SHP77 (cell line): Measurements from ENCODE around the gene CCDC82.

Source experiments
- DNase-seq, 2 experiments: peaks; one replicate each; lab custom pipeline; 2025; lab: John Stamatoyannopoulos, UW

CCDC82 gene

DNA sequence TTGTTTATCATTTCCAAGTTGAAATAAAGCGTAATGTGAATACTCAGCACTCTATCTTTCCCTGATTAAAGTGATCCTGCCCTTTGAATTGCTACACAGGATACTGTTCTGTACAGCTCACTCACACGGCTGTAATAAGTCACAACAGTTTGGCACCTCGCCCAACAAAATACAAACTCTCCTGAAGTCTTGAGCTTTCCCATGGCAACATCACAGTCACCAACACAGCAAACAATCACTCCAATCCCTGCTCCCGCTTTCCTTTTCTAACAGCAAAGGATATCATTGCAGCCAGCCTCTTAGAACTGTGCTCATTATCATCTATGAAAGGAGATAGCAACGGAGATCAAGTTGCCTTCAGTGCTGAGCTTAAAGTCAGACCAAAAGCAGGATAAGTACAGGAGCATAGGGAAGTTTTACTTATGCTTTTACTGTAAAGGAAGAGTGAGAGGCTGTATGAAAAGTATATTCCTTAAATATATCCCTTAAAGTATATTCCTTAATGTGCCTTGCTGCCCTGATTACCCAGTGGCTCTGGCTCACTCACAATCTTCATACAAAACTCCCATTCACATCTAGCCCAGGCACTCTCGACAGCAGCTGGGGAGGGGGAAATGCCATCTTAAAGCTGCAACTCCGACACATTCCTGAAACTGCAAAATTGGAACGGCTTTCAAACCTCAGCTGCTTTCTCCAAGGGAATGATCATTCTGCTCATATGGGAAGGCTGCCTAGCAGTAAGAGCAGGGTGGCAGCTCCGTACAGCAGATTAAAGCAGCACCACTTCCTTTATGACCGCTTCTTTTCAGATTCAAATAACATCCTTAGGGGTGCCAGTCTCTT, 82.6 kb downstream of the CCDC82 start:
- DNase-seq = peak; percentile 50 to 64

GRCh38 chr11:96306600-96306932, 83.1 kb downstream of the CCDC82 start:
- no peak for DNase-seq

- no peak for DNase-seq
Measured at GRCh38 chr11:96306071-96306470, 83.6 kb downstream of the CCDC82 start.

DNA sequence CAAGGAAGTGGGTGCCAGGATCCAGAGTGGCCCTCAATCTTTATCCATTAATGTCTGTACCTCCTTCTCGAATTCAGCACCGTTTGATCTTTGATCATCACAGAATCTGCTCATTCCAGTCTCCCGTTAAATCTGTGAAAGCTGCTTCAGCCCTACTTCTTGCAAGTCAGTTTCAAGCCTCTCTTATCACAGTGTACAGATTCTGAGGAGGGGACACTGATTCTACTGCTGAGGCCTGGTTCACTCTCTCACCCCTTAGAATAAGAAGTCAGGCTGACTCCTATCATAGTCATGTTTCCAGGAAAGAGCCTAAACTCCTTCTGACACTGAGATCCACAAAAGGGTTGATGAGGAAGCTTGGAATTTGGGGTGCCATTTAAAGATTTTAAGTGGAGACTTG, 85.7 kb downstream of the CCDC82 start:
- no peak for DNase-seq

DNA sequence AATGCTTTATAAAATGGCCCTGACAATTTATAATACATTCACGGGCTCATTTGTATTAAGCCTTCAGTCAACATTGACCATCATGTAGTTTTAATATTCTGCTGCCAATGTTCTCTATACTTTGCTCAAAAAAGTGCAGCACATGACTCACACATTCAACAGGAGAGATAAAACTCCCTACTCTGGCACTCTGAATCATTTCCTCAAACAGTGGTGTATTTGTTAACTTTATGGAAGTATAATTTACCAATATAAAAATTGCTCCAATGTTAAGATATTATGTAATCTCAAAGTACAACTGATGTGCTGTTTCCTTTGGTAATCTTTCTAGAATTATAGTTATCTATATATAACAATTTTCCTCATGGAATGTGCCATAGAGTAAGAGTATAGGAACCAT, 86.6 kb downstream of the CCDC82 start:
- DNase-seq = no peak
